ENCODE data around the gene MRTFA.

- TF ChIP-seq CTCF (conservative IDR thresholded peaks at IDR 0.05), result no peak
- TF ChIP-seq ZFX (IDR thresholded peaks at IDR 0.05), result no peak
Observed at GRCh38 chr22:40363059-40363458, 273.5 kb downstream of the MRTFA start.
